Measurements from ENCODE around the gene PLEKHG7. TPM values are rescaled to one million over a fixed set of nuclear protein-coding genes. Genes with fewer than 3 reads are reported as not detected.

PLEKHG7 gene
- polyA plus RNA-seq, 1 experiment = 0.05 TPM

DNA sequence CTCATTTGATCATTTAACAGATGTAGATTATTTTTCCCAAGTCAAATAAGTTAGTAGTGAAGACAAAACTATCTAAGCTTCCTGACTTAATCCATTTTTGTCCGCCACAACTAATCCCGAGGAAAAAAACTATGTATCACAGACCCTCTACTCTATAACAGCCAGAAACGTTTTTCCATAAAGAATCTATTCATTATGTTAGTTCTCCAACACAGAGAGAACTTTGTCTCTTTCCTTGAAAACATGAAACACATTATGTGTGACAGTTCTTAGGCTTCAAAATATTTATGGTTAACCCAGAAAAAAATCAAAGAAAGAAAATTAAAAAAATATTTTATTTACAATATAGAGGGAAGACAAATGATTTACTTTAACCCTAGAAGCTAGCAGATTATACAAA lies 100.1 kb downstream of the PLEKHG7 start:
- TF ChIP-seq, protein P1, sequence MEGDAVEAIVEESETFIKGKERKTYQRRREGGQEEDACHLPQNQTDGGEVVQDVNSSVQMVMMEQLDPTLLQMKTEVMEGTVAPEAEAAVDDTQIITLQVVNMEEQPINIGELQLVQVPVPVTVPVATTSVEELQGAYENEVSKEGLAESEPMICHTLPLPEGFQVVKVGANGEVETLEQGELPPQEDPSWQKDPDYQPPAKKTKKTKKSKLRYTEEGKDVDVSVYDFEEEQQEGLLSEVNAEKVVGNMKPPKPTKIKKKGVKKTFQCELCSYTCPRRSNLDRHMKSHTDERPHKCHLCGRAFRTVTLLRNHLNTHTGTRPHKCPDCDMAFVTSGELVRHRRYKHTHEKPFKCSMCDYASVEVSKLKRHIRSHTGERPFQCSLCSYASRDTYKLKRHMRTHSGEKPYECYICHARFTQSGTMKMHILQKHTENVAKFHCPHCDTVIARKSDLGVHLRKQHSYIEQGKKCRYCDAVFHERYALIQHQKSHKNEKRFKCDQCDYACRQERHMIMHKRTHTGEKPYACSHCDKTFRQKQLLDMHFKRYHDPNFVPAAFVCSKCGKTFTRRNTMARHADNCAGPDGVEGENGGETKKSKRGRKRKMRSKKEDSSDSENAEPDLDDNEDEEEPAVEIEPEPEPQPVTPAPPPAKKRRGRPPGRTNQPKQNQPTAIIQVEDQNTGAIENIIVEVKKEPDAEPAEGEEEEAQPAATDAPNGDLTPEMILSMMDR (IDR thresholded peaks at IDR 0.05; ENCODE audit: low read depth, low read length) = no peak
- ChIA-PET POLR2A (no interaction called here), CTCF (interaction anchor here (0.9 kb wide), 1 partner anchor 594 kb away, joined by 3 read pairs; no protein-coding TSS in a partner anchor)
- H3K27me3 ChIP-seq (ENCODE audit: control insufficient read depth, insufficient read depth, low read length) = no peaks in the 10 kb centered on the region
- no peak overlapping the region for H3K4me3 ChIP-seq (ENCODE audit: low read depth, low read length)
- peaks cover 3% of the 10 kb centered on the region; the same call in 1 of the 2 replicates for H3K9me3 ChIP-seq (ENCODE audit: control insufficient read depth, insufficient read depth, low read length)
- no peak overlapping the region for H3K27ac ChIP-seq (ENCODE audit: low read depth, low read length)
- no peak for DNase-seq (ENCODE audit: low read depth, low spot score)

DNA sequence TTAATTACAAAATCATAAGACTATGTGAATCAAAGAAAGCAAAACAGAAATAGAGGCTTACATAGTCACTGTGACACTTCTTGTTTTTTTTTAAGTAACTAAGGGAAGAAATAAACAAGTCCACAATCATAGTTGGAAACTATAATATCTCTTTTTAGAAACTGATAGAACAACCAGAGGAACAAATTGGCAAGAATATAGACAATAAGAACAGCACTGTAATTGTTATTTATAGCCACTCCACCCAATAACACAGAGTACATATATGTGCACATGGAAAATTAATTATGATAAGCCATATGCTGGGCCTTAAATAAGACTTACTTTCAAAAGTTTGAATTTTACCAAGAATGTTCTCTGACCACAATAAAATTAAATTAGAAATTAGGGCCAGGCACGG lies 101.1 kb downstream of the PLEKHG7 start:
- ChIA-PET POLR2A (no interaction called here), CTCF (no interaction called here)
- Histone ChIP-seq H3K27me3 (ENCODE audit: control insufficient read depth, insufficient read depth, low read length) (no peaks in the 10 kb centered on the region), H3K9me3 (ENCODE audit: control insufficient read depth, insufficient read depth, low read length) (peaks cover 3% of the 10 kb centered on the region; the same call in 1 of the 2 replicates), H3K4me3 (ENCODE audit: low read depth, low read length) (no peak overlapping the region), H3K27ac (ENCODE audit: low read depth, low read length) (no peak overlapping the region)
- TF ChIP-seq, protein P1 (IDR thresholded peaks at IDR 0.05; ENCODE audit: low read depth, low read length) = no peak
- no peak for DNase-seq (ENCODE audit: low read depth, low spot score)

DNA sequence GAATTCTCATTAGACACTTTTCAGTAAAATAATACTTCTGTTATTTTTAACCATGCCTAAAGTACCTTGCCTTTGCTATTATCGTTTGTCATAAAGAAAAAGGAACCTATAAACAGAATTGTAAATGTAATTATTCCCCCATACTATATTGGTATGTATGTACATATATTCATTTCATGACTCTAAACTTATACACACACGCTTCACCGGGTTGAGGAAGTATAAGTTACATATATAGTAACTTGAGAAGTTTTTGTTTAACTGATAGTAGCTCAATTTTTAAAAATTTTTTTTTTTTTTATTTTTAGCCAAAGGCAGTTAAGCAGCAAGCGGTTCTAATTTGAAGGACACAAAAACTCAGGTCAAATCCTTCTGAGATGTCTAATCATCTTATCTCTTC lies 107.6 kb downstream of the PLEKHG7 start:
- H3K27ac ChIP-seq (ENCODE audit: low read depth, low read length) = no peak overlapping the region
- H3K27me3 ChIP-seq (ENCODE audit: control insufficient read depth, insufficient read depth, low read length) = no peaks in the 10 kb centered on the region
- peaks cover 3% of the 10 kb centered on the region; the same call in 1 of the 2 replicates for H3K9me3 ChIP-seq (ENCODE audit: control insufficient read depth, insufficient read depth, low read length)
- ChIA-PET CTCF (interaction anchor here (1.9 kb wide), 1 partner anchor 17 kb away, joined by 5 read pairs; no protein-coding TSS in a partner anchor), POLR2A (no interaction called here)
- H3K4me3 ChIP-seq (ENCODE audit: low read depth, low read length) = no peak overlapping the region
- TF ChIP-seq, protein P1 (IDR thresholded peaks at IDR 0.05; ENCODE audit: low read depth, low read length) = no peak
- DNase-seq (ENCODE audit: low read depth, low spot score) = no peak

DNA sequence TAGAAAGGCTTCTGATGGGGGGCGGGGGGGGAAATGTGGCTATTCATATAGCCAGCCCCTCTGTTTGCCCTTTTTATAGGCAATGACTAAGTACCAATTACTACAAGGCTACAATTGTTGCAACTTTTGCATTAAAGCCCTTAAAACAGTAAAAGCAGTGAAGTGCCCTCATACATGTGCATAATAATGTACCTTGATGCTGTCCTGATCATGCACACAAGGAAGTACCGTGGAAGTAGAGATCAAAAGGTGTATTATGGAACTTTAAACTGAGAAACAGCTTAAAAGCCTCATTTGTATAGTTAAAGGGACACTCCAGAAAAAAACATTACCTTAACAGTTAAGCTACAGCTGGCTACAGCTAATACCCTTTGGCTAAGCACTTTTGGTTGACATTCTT lies 111.8 kb downstream of the PLEKHG7 start:
- H3K27ac ChIP-seq (ENCODE audit: low read depth, low read length) = no peak overlapping the region
- TF ChIP-seq, protein P1 (IDR thresholded peaks at IDR 0.05; ENCODE audit: low read depth, low read length) = no peak
- no peak overlapping the region for H3K4me3 ChIP-seq (ENCODE audit: low read depth, low read length)
- ChIA-PET POLR2A (no interaction called here), CTCF (no interaction called here)
- DNase-seq (ENCODE audit: low read depth, low spot score) = no peak
- no peaks in the 10 kb centered on the region for H3K9me3 ChIP-seq (ENCODE audit: control insufficient read depth, insufficient read depth, low read length)
- no peaks in the 10 kb centered on the region for H3K27me3 ChIP-seq (ENCODE audit: control insufficient read depth, insufficient read depth, low read length)

DNA sequence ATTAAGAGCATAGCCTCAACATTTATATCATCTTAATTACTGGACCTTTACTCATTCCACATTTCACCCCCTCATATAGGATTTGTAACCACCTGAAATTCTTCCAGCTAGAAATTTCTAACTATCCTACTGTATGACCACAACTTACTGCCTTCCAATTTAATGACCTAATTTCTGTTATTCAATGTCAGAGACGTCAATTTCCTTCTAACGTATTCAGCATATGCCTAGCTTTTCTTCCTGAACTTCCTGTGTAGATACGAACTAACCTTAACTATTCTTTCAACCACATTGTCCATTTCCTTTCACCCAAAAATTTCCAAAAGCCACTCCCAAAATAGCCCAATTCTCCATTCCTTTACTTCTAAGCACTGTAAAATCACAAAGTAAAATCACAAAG lies 118.4 kb downstream of the PLEKHG7 start:
- ChIA-PET POLR2A (no interaction called here), CTCF (no interaction called here)
- Histone ChIP-seq H3K27me3 (ENCODE audit: control insufficient read depth, insufficient read depth, low read length) (no peaks in the 10 kb centered on the region), H3K9me3 (ENCODE audit: control insufficient read depth, insufficient read depth, low read length) (no peaks in the 10 kb centered on the region), H3K27ac (ENCODE audit: low read depth, low read length) (no peak overlapping the region), H3K4me3 (ENCODE audit: low read depth, low read length) (no peak overlapping the region)
- TF ChIP-seq, protein P1 (IDR thresholded peaks at IDR 0.05; ENCODE audit: low read depth, low read length) = no peak
- DNase-seq (ENCODE audit: low read depth, low spot score) = no peak

Other genes with a start within 250 kb of the PLEKHG7 start
- gene EEA1, start 226.3 kb downstream of the PLEKHG7 start, polyA plus RNA-seq (2011; rRNA removed) = 14.0 and 18.4 TPM in 2 replicates

Measured in AG04450 (cell line).